ENCODE measurements around the gene KCNMB3. TPM values are rescaled to one million over a fixed set of nuclear protein-coding genes. Genes with fewer than 3 reads are reported as not detected.

KCNMB3 gene
- polyA plus RNA-seq, 3 donors, result 0.14 to 2.2 TPM; not detected in 1

DNA sequence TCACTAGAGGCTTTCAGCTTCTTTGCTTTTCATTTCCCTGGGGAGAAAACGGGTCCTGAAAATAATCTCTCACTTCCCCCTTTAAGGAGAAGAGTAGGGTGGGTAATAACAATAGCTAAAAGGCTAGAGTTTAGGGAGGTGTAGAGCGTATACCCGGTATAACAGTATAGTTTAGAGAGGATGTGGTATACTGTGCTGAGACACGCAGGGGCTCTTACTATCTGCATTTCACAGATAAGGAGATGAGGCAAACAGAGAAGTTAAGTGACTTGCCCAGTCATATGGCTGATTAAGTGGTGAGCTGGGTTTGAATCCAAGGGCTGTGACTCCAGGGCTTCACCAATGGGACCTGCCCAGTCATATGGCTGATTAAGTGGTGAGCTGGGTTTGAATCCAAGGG is 15.0 kb upstream of the KCNMB3 start:
- no peak overlapping the region for H2AFZ ChIP-seq (ENCODE audit: insufficient read depth, low read depth, low read length, poor library complexity, severe bottlenecking)

DNA sequence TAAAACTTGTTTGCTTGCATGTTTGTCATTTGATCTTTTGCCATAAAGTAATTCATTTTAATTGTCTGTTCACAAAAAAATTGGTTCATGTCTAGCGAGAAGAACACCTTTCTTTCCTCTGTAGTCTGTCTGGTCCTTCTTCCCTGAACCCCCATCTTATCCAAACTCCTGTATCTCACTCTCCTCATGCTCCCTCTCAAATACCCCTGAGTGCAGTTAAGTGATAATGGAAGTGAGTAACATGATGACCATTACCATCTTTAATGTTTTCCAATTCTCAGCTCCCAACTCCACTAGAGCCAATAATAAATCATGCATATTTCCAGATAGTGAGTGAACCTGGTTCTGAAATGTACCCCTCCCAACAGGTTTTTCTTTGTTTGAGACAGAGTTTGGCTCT is 14.2 kb upstream of the KCNMB3 start:
- H3K4me3 Mint-ChIP-seq, result no peak overlapping the region
- peaks cover 13% of the 10 kb centered on the region for H3K4me1 Mint-ChIP-seq
- Histone ChIP-seq H3K4me2 (replicated peaks; ENCODE audit: extremely low read depth, low read length, poor library complexity, severe bottlenecking) (no peak overlapping the region), H3K4me3 (replicated peaks in 1 of 3; ENCODE audit: low read depth in 2 of 3, low read length in 3 of 3) (no peak overlapping the region), H3K4me1 (ENCODE audit: control insufficient read depth in 1 of 2, insufficient read depth in 2 of 2, low read length in 2 of 2) (peaks cover 0 to 7% of the 10 kb centered on the region in 2 donors), H3K27ac (ENCODE audit: low read depth in 1 of 2, low read length in 2 of 2) (no peak overlapping the region), H3K27me3 (ENCODE audit: control insufficient read depth in 2 of 2, insufficient read depth in 2 of 2, low read length in 2 of 2) (no peaks in the 10 kb centered on the region), H4K20me1 (ENCODE audit: insufficient read depth, low read length) (no peaks in the 10 kb centered on the region), H2AFZ (ENCODE audit: insufficient read depth, low read depth, low read length, poor library complexity, severe bottlenecking) (no peak overlapping the region), H3K9me3 (replicated peaks in 1 of 2; ENCODE audit: control insufficient read depth in 1 of 2, insufficient read depth in 1 of 2, low read length in 2 of 2) (peaks cover 0 to 11% of the 10 kb centered on the region in 2 donors), H3K36me3 (replicated peaks in 1 of 2; ENCODE audit: control insufficient read depth in 1 of 2, insufficient read depth in 2 of 2, low read length in 2 of 2) (no peaks in the 10 kb centered on the region), H3K79me2 (ENCODE audit: insufficient read depth, low read length) (no peaks in the 10 kb centered on the region), H3K9ac (ENCODE audit: insufficient read depth, low read length, poor library complexity, severe bottlenecking) (no peak overlapping the region)
- peaks cover 0 to 4% of the 10 kb centered on the region in 2 donors for H3K36me3 Mint-ChIP-seq
- WGBS (ENCODE audit: insufficient coverage), result no CpG with 5 or more reads among the region's 1 CpG
- peaks cover 8 to 19% (median 12%) of the 10 kb centered on the region in 7 donors for H3K9me3 Mint-ChIP-seq
- DNase-seq, result no peak
- intact Hi-C loops (cut with micrococcal nuclease), result no loop called here
- TF ChIP-seq, protein P1, sequence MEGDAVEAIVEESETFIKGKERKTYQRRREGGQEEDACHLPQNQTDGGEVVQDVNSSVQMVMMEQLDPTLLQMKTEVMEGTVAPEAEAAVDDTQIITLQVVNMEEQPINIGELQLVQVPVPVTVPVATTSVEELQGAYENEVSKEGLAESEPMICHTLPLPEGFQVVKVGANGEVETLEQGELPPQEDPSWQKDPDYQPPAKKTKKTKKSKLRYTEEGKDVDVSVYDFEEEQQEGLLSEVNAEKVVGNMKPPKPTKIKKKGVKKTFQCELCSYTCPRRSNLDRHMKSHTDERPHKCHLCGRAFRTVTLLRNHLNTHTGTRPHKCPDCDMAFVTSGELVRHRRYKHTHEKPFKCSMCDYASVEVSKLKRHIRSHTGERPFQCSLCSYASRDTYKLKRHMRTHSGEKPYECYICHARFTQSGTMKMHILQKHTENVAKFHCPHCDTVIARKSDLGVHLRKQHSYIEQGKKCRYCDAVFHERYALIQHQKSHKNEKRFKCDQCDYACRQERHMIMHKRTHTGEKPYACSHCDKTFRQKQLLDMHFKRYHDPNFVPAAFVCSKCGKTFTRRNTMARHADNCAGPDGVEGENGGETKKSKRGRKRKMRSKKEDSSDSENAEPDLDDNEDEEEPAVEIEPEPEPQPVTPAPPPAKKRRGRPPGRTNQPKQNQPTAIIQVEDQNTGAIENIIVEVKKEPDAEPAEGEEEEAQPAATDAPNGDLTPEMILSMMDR (IDR thresholded peaks at IDR 0.05), result no peak
- peaks cover 1 to 6% (median 4%) of the 10 kb centered on the region in 3 donors for H3K27me3 Mint-ChIP-seq (ENCODE audit: low read depth in 3 of 3)
- H3K27ac Mint-ChIP-seq, result no peak overlapping the region

More for the DNA sequence above, 15.0 kb upstream of the KCNMB3 start:
- DNase-seq, result no peak
- no peaks in the 10 kb centered on the region for H3K27me3 ChIP-seq (ENCODE audit: control insufficient read depth in 2 of 2, insufficient read depth in 2 of 2, low read length in 2 of 2)
- no peak overlapping the region for H3K4me2 ChIP-seq (replicated peaks; ENCODE audit: extremely low read depth, low read length, poor library complexity, severe bottlenecking)
- no peak overlapping the region for H3K9ac ChIP-seq (ENCODE audit: insufficient read depth, low read length, poor library complexity, severe bottlenecking)
- Mint-ChIP-seq H3K4me1 (peaks cover 8% of the 10 kb centered on the region), H3K27ac (no peak overlapping the region), H3K36me3 (no peaks in the 10 kb centered on the region), H3K4me3 (no peak overlapping the region), H3K27me3 (ENCODE audit: low read depth in 3 of 3) (peaks cover 1 to 5% (median 2%) of the 10 kb centered on the region in 3 donors), H3K9me3 (peaks cover 5 to 11% (median 8%) of the 10 kb centered on the region in 7 donors)
- H4K20me1 ChIP-seq (ENCODE audit: insufficient read depth, low read length), result no peaks in the 10 kb centered on the region
- no peaks in the 10 kb centered on the region for H3K36me3 ChIP-seq (replicated peaks in 1 of 2; ENCODE audit: control insufficient read depth in 1 of 2, insufficient read depth in 2 of 2, low read length in 2 of 2)
- H3K27ac ChIP-seq (ENCODE audit: low read depth in 1 of 2, low read length in 2 of 2), result no peak overlapping the region
- H3K4me1 ChIP-seq (ENCODE audit: control insufficient read depth in 1 of 2, insufficient read depth in 2 of 2, low read length in 2 of 2), result peaks cover 0 to 4% of the 10 kb centered on the region in 2 donors
- peaks cover 0 to 10% of the 10 kb centered on the region in 2 donors for H3K9me3 ChIP-seq (replicated peaks in 1 of 2; ENCODE audit: control insufficient read depth in 1 of 2, insufficient read depth in 1 of 2, low read length in 2 of 2)
- WGBS (ENCODE audit: insufficient coverage), result 36% methylated on average over 3 of the region's 4 CpGs
- intact Hi-C loops (cut with micrococcal nuclease), result no loop called here
- TF ChIP-seq, protein P1 (IDR thresholded peaks at IDR 0.05), result no peak
- H3K79me2 ChIP-seq (ENCODE audit: insufficient read depth, low read length), result no peaks in the 10 kb centered on the region
- no peak overlapping the region for H3K4me3 ChIP-seq (replicated peaks in 1 of 3; ENCODE audit: low read depth in 2 of 3, low read length in 3 of 3)

All from CD14-positive monocyte (primary cell).